Measurements from ENCODE around the gene ANKRD60. TPM values are rescaled to one million over a fixed set of nuclear protein-coding genes. Genes with fewer than 3 reads are reported as not detected.

Gene ANKRD60
- total and polyA plus RNA-seq, 11 donors = not detected

- Histone ChIP-seq H3K27me3 (no peaks in the 10 kb centered on the region), H3K9me3 (no peaks in the 10 kb centered on the region), H3K27ac (peak overlapping the region in 1 of 12 donors; percentile 18), H3K4me3 (peak overlapping the region in 11 of 12 donors; percentile 16 to 59 (median 50)), H3K36me3 (peaks cover 0 to 60% (median 38%) of the 10 kb centered on the region in 9 donors), H3K4me1 (peaks cover 0 to 11% (median 0%) of the 10 kb centered on the region in 12 donors)
- ATAC-seq (peak; percentile 82 to 93 (median 92)), DNase-seq (peak; percentile 53 to 83 (median 71))
- intact Hi-C loops (cut with DNase I) = loop anchor here (1.0 to 10.0 kb wide), 16 partner anchors 210 to 1221 kb away; partner anchors contain the start of genes STX16 (in 5 of the 10), GNAS (in 4 of the 10), GNAS-AS1 (in 3 of the 10) and NPEPL1 (in 2 of the 10)
- 1 to 2% (median 1%) methylated on average over 43 of the region's 43 CpGs for WGBS, 4 donors
- TF ChIP-seq CTCF (IDR thresholded peaks at IDR 0.05) (peak; percentile 94 to 98 (median 96)), POLR2A (IDR thresholded peaks at IDR 0.05) (no peak)
Measured at GRCh38 chr20:58236612-58237317, 8.3 kb upstream of the ANKRD60 start.

GRCh38 chr20:58235010-58235409 lies 6.6 kb upstream of the ANKRD60 start:
- 85 to 95% (median 92%) methylated on average over 5 of the region's 5 CpGs for WGBS, 4 donors
- Histone ChIP-seq H3K4me3 (no peak overlapping the region), H3K4me1 (peaks cover 0 to 11% (median 0%) of the 10 kb centered on the region in 12 donors), H3K27ac (no peak overlapping the region), H3K9me3 (no peaks in the 10 kb centered on the region), H3K27me3 (peaks cover 0 to under 1% (median 0%) of the 10 kb centered on the region in 9 donors), H3K36me3 (peaks cover 0 to 56% (median 27%) of the 10 kb centered on the region in 9 donors)
- no peak for DNase-seq
- TF ChIP-seq CTCF (IDR thresholded peaks at IDR 0.05) (no peak), POLR2A (IDR thresholded peaks at IDR 0.05) (no peak)
- ATAC-seq = no peak
- intact Hi-C loops (cut with DNase I) = loop anchor here (5.0 to 10.0 kb wide), 11 partner anchors 212 to 1222 kb away; partner anchors contain the start of genes STX16 (in 4 of the 10), GNAS (in 3 of the 10), GNAS-AS1 (in 3 of the 10) and NPEPL1 (in 1 of the 10)

- WGBS, 4 donors = 57 to 62% (median 58%) methylated on average over 8 of the region's 8 CpGs
- ATAC-seq (no peak), DNase-seq (no peak)
- H3K27ac ChIP-seq = no peak overlapping the region
- no peak overlapping the region for H3K4me3 ChIP-seq
- peaks cover 0 to 46% (median 17%) of the 10 kb centered on the region in 9 donors for H3K36me3 ChIP-seq
- peaks cover 0 to 11% (median 3%) of the 10 kb centered on the region in 9 donors for H3K27me3 ChIP-seq
- no peaks in the 10 kb centered on the region for H3K9me3 ChIP-seq
- H3K4me1 ChIP-seq = peaks cover 0 to 11% (median 0%) of the 10 kb centered on the region in 12 donors
- intact Hi-C loops (cut with DNase I) = loop anchor here in 4 of 10 donors (5.0 to 10.0 kb wide), 4 partner anchors 313 to 621 kb away; partner anchors contain the start of genes GNAS (in 2 of the 4), GNAS-AS1 (in 2 of the 4) and NPEPL1 (in 1 of the 4)
- TF ChIP-seq CTCF (IDR thresholded peaks at IDR 0.05) (peak; percentile 31 to 57 (median 42)), POLR2A (IDR thresholded peaks at IDR 0.05) (no peak)
Measured at GRCh38 chr20:58233881-58234528, 5.6 kb upstream of the ANKRD60 start.
